HFF-Myc (cell line): ENCODE measurements around the gene AS3MT.

Experiments used
- DNase-seq: peaks from one replicate; pipeline ENCODE4 v3.0.0-alpha.2; 2011; ENCODE audit warnings: low read depth; ENCODE audit errors: extremely low read depth
- H3K4me3 ChIP-seq: replicated peaks from 2 replicates; pipeline ENCODE4 v1.5.1; 2011; ENCODE audit warnings: low read depth, mild to moderate bottlenecking, control low read depth, low read length
- TF ChIP-seq, protein P1 (sequence below): IDR thresholded peaks from 2 replicates; pipeline ENCODE4 v1.5.1; 2012; ENCODE audit warnings: mild to moderate bottlenecking, low read depth, low read length, control low read depth; ENCODE audit errors: missing control alignments

The AS3MT gene

DNA sequence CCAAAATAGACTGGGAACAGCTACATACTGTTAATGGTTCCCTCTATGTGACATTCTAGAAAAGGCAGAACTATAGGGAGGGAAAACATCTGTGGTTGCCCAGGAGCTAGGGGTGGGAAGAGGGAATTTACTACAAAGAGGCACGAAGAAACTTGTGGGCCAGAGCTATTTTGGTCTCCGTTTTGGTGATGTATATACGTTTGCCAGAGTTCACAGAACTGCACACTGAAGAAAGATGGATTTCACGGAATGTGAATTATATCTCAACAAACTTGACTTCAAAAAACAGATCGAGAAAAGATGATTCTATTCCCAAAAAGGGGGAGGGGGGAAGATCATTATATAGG is 386 bp upstream of the AS3MT start:
- TF ChIP-seq, protein P1, sequence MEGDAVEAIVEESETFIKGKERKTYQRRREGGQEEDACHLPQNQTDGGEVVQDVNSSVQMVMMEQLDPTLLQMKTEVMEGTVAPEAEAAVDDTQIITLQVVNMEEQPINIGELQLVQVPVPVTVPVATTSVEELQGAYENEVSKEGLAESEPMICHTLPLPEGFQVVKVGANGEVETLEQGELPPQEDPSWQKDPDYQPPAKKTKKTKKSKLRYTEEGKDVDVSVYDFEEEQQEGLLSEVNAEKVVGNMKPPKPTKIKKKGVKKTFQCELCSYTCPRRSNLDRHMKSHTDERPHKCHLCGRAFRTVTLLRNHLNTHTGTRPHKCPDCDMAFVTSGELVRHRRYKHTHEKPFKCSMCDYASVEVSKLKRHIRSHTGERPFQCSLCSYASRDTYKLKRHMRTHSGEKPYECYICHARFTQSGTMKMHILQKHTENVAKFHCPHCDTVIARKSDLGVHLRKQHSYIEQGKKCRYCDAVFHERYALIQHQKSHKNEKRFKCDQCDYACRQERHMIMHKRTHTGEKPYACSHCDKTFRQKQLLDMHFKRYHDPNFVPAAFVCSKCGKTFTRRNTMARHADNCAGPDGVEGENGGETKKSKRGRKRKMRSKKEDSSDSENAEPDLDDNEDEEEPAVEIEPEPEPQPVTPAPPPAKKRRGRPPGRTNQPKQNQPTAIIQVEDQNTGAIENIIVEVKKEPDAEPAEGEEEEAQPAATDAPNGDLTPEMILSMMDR = no peak
- H3K4me3 ChIP-seq = peak overlapping the region; percentile 43
- DNase-seq = no peak

GRCh38 chr10:102870221-102870620 is 951 bp downstream of the AS3MT start:
- no peak for DNase-seq
- H3K4me3 ChIP-seq = peak overlapping the region; percentile 43
- TF ChIP-seq, protein P1 = no peak

DNA sequence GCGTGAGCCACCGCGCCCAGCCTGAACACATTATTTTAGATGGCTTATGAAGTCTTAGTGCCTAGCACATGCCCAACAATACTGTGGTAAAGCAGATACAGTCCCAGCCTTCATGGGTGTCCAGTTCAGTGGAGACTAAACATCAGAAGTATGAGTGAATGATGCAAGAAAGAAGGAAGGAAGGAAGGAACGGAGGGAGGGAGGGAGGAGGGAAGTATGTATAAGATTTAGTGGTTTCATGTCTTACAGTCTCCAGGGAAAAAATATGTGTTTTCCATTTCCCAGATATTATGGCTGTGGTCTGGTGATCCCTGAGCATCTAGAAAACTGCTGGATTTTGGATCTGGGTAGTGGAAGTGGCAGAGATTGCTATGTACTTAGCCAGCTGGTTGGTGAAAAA is 2.9 kb downstream of the AS3MT start:
- TF ChIP-seq, protein P1 = no peak
- H3K4me3 ChIP-seq = no peak overlapping the region
- DNase-seq = no peak

DNA sequence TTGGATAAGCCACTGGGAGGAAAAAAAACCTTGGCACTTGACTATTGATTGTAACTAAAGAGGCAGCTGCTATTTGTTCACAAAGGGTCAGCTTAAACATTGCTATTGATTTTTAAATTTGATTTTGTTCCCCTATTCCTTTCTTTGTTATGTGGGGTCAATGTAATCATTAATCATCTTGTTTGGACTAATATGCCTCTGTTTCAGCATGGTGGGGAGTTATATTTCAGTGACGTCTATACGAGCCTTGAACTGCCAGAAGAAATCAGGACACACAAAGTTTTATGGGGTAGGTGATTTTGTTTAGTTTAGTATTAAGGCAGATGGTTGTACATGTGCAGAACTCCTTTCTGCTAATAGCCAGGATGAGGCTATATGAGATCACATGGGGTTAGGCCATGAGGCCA is 7.5 kb downstream of the AS3MT start:
- TF ChIP-seq, protein P1 = no peak
- DNase-seq = no peak
- H3K4me3 ChIP-seq = no peak overlapping the region

GRCh38 chr10:102878629-102879028 is 9.4 kb downstream of the AS3MT start:
- TF ChIP-seq, protein P1 = no peak
- DNase-seq = no peak
- H3K4me3 ChIP-seq = no peak overlapping the region

- TF ChIP-seq, protein P1 = no peak
- no peak for DNase-seq
- H3K4me3 ChIP-seq = no peak overlapping the region
Observed at GRCh38 chr10:102880256-102880655, 11.0 kb downstream of the AS3MT start.

- H3K4me3 ChIP-seq = no peak overlapping the region
- DNase-seq = no peak
- TF ChIP-seq, protein P1 = no peak
Observed at GRCh38 chr10:102888048-102888447, 18.8 kb downstream of the AS3MT start.
